HepG2 (cell line): ENCODE data around the gene TSC22D4. TPM values are rescaled to one million over a fixed set of nuclear protein-coding genes. Genes with fewer than 3 reads are reported as not detected.
A peak's percentile ranks its signal among the peaks of the same experiment; 100 is the strongest.

ENCODE experiments used
- FOXK2 ChIP-seq: fragments of 450-650 bp; IDR thresholded peaks from 2 replicates; pipeline ENCODE4 v1.6.1; 2016
- KAT7 ChIP-seq: IDR thresholded peaks from 2 replicates; pipeline ENCODE4 v1.6.1; 2018; ENCODE audit warnings: borderline replicate concordance, missing compliant biosample characterization
- MAFK ChIP-seq, 2 experiments: IDR thresholded peaks in 1 of 2; conservative IDR thresholded peaks in 1 of 2; 2 replicates each; pipeline ENCODE4 v1.6.1; 2011; ENCODE audit warnings: improper control_type of control experiment in 2 of 2, low read length in 2 of 2
- MTF2 ChIP-seq: sonication (generic); formaldehyde crosslinking; IDR thresholded peaks from 2 replicates; pipeline ENCODE4 v1.5.0; 2020; ENCODE audit warnings: missing genetic modification reagents, borderline replicate concordance
- NCOR1 ChIP-seq: fragments of 200-600 bp; sonication (generic); IDR thresholded peaks from 2 replicates; pipeline ENCODE4 v1.7.0; 2017; ENCODE audit warnings: antibody characterized with exemption, low read length, borderline replicate concordance
- NFRKB ChIP-seq: fragments of 450-650 bp; IDR thresholded peaks from 2 replicates; pipeline ENCODE4 v1.6.1; 2017
- PPARG ChIP-seq: conservative IDR thresholded peaks from 2 replicates; pipeline ENCODE4 v1.6.1; 2016; ENCODE audit warnings: missing biosample characterization, missing genetic modification reagents
- RARG ChIP-seq: sonication (generic); formaldehyde crosslinking; IDR thresholded peaks from 2 replicates; pipeline ENCODE4 v1.4.0; 2020; ENCODE audit warnings: low read depth, mild to moderate bottlenecking, missing genetic modification reagents
- RFX5 ChIP-seq: IDR thresholded peaks from 2 replicates; pipeline ENCODE4 v1.6.1; 2011; ENCODE audit warnings: low read depth, low read length, improper control_type of control experiment
- SMARCE1 ChIP-seq: fragments of 450-650 bp; IDR thresholded peaks from 2 replicates; pipeline ENCODE4 v1.6.1; 2017; ENCODE audit warnings: borderline replicate concordance
- STAT5B ChIP-seq: sonication (generic); formaldehyde crosslinking; IDR thresholded peaks from 2 replicates; pipeline ENCODE4 v1.4.0; 2020; ENCODE audit warnings: missing genetic modification reagents
- ZBTB37 ChIP-seq: sonication (generic); formaldehyde crosslinking; IDR thresholded peaks from 2 replicates; pipeline ENCODE4 v1.4.0; 2020; ENCODE audit warnings: mild to moderate bottlenecking, missing genetic modification reagents
- ZC3H13 ChIP-seq: sonication (generic); formaldehyde crosslinking; IDR thresholded peaks from 2 replicates; pipeline ENCODE4 v1.8.1; 2023; ENCODE audit warnings: mild to moderate bottlenecking, missing genetic modification reagents, moderate library complexity
- ZFX ChIP-seq: sonication (generic); formaldehyde crosslinking; IDR thresholded peaks from 2 replicates; pipeline ENCODE4 v1.4.0; 2020; ENCODE audit warnings: mild to moderate bottlenecking, low read depth, missing genetic modification reagents, moderate library complexity
- ZNF138 ChIP-seq: sonication (generic); formaldehyde crosslinking; IDR thresholded peaks from 2 replicates; pipeline ENCODE4 v1.5.0; 2020; ENCODE audit warnings: mild to moderate bottlenecking, low read depth, missing genetic modification reagents
- ZNF326 ChIP-seq: sonication (generic); formaldehyde crosslinking; IDR thresholded peaks from 2 replicates; pipeline ENCODE4 v1.4.0; 2020; ENCODE audit warnings: missing genetic modification reagents, borderline replicate concordance
- ZNF331 ChIP-seq: sonication (generic); formaldehyde crosslinking; IDR thresholded peaks from 2 replicates; pipeline ENCODE4 v1.4.0; 2020; ENCODE audit warnings: missing genetic modification reagents
- ZNF33A ChIP-seq: sonication (generic); formaldehyde crosslinking; IDR thresholded peaks from 2 replicates; pipeline ENCODE4 v1.5.1; 2020; ENCODE audit warnings: missing genetic modification reagents, mild to moderate bottlenecking, moderate library complexity, borderline replicate concordance
- ZNF558 ChIP-seq: sonication (generic); formaldehyde crosslinking; IDR thresholded peaks from 2 replicates; pipeline ENCODE4 v1.9.0; 2022; ENCODE audit warnings: mild to moderate bottlenecking, missing genetic modification reagents, borderline replicate concordance
- ZNF788 ChIP-seq: sonication (generic); formaldehyde crosslinking; IDR thresholded peaks from 2 replicates; pipeline ENCODE4 v1.5.0; 2020; ENCODE audit warnings: mild to moderate bottlenecking, missing genetic modification reagents, borderline replicate concordance
- ZZZ3 ChIP-seq: sonication (generic); formaldehyde crosslinking; IDR thresholded peaks from 2 replicates; pipeline ENCODE4 v1.4.0; 2020; ENCODE audit warnings: missing genetic modification reagents, mild to moderate bottlenecking, borderline replicate concordance
- polyA plus RNA-seq, 8 experiments: library from polyadenylated mRNA; depleted of rRNA in 3 of 8; stranded (reverse) in 7 of 8; unstranded in 1 of 8; fragments of >200 nt; fragmentation: Illumina TruSeq in 4 of 8; extraction: Trizol in 4 of 8; gene quantifications; 2 replicates each; pipeline versions ENCODE4 v1.2.1 to v1.2.3, GENCODE V29; 2011 to 2016; ENCODE audit warnings: low read depth in 4 of 8, missing spikeins in 1 of 8, mixed read lengths in 1 of 8; ENCODE audit not compliant: insufficient read depth in 1 of 8
- total RNA-seq, 5 experiments: library from RNA; depleted of rRNA; stranded (reverse); fragments of >200 nt; fragmentation: Illumina TruSeq; extraction: Trizol; gene quantifications; 2 replicates each; pipeline ENCODE4 v1.2.3, GENCODE V29; 2016; ENCODE audit warnings: low read depth in 1 of 5
- TF ChIP-seq, protein P1 (sequence below): fragments of 450-650 bp; IDR thresholded peaks from 2 replicates; pipeline ENCODE4 v1.6.1; 2017; ENCODE audit warnings: mild to moderate bottlenecking
- TF ChIP-seq, protein P2 (sequence below): sonication (generic); formaldehyde crosslinking; conservative IDR thresholded peaks from 2 replicates; pipeline ENCODE4 v1.8.0; 2022; ENCODE audit warnings: low read depth, missing genetic modification reagents
- TF ChIP-seq, protein P3 (sequence below): sonication (generic); formaldehyde crosslinking; IDR thresholded peaks from 2 replicates; pipeline ENCODE4 v1.4.0; 2020; ENCODE audit warnings: low read depth, mild to moderate bottlenecking, missing genetic modification reagents

TSC22D4 gene
- total and polyA plus RNA-seq, 2 of the 13 experiments (the other 11 are each of a cell fraction or from before 2014, with no cell fraction given) = 7.7 to 8.7 TPM

DNA sequence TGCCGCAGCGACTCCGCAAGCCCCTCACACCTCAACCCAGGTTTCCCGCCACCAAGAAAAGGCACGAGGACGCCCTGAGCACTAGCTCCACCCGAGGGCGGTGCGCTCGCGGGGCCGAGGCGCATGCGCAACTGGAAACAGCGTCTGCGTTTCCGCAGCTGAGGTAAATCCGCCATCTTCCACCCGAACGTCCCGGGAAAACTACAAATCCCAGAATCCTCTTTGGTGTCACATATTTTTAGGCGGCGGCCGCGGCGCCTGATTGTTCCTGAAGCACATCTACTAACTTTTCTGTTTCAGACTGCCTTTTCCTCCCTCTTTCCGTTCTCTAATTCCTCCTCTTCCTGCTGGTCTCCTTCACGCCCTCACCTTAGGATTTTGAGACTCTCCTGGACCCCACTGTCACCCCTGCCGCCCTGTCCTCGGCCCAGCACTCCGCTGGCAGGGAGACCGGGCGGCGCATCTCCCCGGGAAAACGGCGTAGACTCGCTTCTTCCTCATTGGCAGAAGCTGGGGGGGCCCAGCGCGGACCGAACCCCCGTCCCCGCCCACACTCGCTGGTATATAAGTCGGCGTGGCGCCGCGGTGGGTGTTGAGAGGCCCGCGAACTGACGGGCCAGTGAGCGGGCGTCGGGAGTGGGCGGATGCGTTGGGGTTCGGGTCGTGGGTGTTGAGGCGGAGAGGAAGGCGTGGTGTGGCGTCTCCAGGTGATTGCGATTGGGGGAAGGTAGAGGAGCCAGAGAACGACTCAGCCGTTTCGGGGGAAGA, 50.6 kb downstream of the TSC22D4 start, which contains the start of gene ZCWPW1 (continued):
- TF ChIP-seq ZBTB37 (CRISPR knock-in tag) = no peak
- TF ChIP-seq, protein P1, sequence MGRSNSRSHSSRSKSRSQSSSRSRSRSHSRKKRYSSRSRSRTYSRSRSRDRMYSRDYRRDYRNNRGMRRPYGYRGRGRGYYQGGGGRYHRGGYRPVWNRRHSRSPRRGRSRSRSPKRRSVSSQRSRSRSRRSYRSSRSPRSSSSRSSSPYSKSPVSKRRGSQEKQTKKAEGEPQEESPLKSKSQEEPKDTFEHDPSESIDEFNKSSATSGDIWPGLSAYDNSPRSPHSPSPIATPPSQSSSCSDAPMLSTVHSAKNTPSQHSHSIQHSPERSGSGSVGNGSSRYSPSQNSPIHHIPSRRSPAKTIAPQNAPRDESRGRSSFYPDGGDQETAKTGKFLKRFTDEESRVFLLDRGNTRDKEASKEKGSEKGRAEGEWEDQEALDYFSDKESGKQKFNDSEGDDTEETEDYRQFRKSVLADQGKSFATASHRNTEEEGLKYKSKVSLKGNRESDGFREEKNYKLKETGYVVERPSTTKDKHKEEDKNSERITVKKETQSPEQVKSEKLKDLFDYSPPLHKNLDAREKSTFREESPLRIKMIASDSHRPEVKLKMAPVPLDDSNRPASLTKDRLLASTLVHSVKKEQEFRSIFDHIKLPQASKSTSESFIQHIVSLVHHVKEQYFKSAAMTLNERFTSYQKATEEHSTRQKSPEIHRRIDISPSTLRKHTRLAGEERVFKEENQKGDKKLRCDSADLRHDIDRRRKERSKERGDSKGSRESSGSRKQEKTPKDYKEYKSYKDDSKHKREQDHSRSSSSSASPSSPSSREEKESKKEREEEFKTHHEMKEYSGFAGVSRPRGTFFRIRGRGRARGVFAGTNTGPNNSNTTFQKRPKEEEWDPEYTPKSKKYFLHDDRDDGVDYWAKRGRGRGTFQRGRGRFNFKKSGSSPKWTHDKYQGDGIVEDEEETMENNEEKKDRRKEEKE = no peak
- TF ChIP-seq, protein P2, sequence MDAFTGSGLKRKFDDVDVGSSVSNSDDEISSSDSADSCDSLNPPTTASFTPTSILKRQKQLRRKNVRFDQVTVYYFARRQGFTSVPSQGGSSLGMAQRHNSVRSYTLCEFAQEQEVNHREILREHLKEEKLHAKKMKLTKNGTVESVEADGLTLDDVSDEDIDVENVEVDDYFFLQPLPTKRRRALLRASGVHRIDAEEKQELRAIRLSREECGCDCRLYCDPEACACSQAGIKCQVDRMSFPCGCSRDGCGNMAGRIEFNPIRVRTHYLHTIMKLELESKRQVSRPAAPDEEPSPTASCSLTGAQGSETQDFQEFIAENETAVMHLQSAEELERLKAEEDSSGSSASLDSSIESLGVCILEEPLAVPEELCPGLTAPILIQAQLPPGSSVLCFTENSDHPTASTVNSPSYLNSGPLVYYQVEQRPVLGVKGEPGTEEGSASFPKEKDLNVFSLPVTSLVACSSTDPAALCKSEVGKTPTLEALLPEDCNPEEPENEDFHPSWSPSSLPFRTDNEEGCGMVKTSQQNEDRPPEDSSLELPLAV (CRISPR knock-in tag) = no peak; the same call in 1 of the 2 replicates
- no peak; the same call in 1 of the 2 replicates for TF ChIP-seq STAT5B (CRISPR knock-in tag)
- TF ChIP-seq, protein P3, sequence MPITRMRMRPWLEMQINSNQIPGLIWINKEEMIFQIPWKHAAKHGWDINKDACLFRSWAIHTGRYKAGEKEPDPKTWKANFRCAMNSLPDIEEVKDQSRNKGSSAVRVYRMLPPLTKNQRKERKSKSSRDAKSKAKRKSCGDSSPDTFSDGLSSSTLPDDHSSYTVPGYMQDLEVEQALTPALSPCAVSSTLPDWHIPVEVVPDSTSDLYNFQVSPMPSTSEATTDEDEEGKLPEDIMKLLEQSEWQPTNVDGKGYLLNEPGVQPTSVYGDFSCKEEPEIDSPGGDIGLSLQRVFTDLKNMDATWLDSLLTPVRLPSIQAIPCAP (CRISPR knock-in tag) = no peak; the same call in 1 of the 2 replicates
- 0 out of 2 replicates have a peak, but pooled peaks have one; percentile 30 for TF ChIP-seq PPARG (CRISPR knock-in tag)
- peak; percentile 93 for TF ChIP-seq ZNF138 (CRISPR knock-in tag)
- TF ChIP-seq FOXK2 = no peak
- no peak for TF ChIP-seq SMARCE1
- no peak for TF ChIP-seq ZNF326
- peak; percentile 92 for TF ChIP-seq ZNF558 (CRISPR knock-in tag)
- TF ChIP-seq ZNF331 (CRISPR knock-in tag) = peak; percentile 83
- peak; percentile 68; the same call in 1 of the 2 replicates for TF ChIP-seq ZNF788
- no peak for TF ChIP-seq RARG
- TF ChIP-seq MAFK (conservative IDR thresholded peaks at IDR 0.05 in 1 of 2, IDR thresholded peaks at IDR 0.05 in 1 of 2; ENCODE audit: low read length in 2 of 2) = no peak
- peak; percentile 56; the same call in 1 of the 2 replicates for TF ChIP-seq RFX5
- peak; percentile 68; the same call in 1 of the 2 replicates for TF ChIP-seq MTF2 (CRISPR knock-in tag)
- TF ChIP-seq NCOR1 = peak; percentile 6; the same call in 1 of the 2 replicates
- TF ChIP-seq ZZZ3 (CRISPR knock-in tag) = no peak
- TF ChIP-seq ZFX (CRISPR knock-in tag) = peak; percentile 94
- TF ChIP-seq ZC3H13 (CRISPR knock-in tag) = no peak
- TF ChIP-seq KAT7 = no peak
- TF ChIP-seq ZNF33A = 0 out of 2 replicates have a peak, but pooled peaks have one; percentile 39
- no peak for TF ChIP-seq NFRKB
